ENCODE data around the gene EXOSC9.

Gene EXOSC9

GRCh38 chr4:121789455-121789854 lies 11.7 kb upstream of the EXOSC9 start:
- no peak for DNase-seq (ENCODE audit: low spot score)

- DNase-seq (ENCODE audit: low spot score): no peak
Observed at GRCh38 chr4:121789960-121790829, 10.9 kb upstream of the EXOSC9 start.

- no peak for DNase-seq (ENCODE audit: low spot score)
Observed at GRCh38 chr4:121790976-121791375, 10.1 kb upstream of the EXOSC9 start.

GRCh38 chr4:121791481-121791880 lies 9.6 kb upstream of the EXOSC9 start:
- DNase-seq (ENCODE audit: low spot score): no peak

- DNase-seq (ENCODE audit: low spot score): no peak
Observed at GRCh38 chr4:121792966-121793365, 8.2 kb upstream of the EXOSC9 start.

GRCh38 chr4:121794505-121795188 lies 6.5 kb upstream of the EXOSC9 start:
- DNase-seq (ENCODE audit: low spot score): no peak

GRCh38 chr4:121796283-121796682 lies 4.8 kb upstream of the EXOSC9 start:
- no peak for DNase-seq (ENCODE audit: low spot score)

GRCh38 chr4:121799208-121799823 lies 1.8 kb upstream of the EXOSC9 start:
- DNase-seq (ENCODE audit: low spot score): no peak

GRCh38 chr4:121799867-121800501 lies 1.1 kb upstream of the EXOSC9 start:
- DNase-seq (ENCODE audit: low spot score): no peak

- no peak for DNase-seq (ENCODE audit: low spot score)
Observed at GRCh38 chr4:121800638-121800960, 524 bp upstream of the EXOSC9 start.

- no peak for DNase-seq (ENCODE audit: low spot score)
Observed at GRCh38 chr4:121801715-121802075, 572 bp downstream of the EXOSC9 start.

GRCh38 chr4:121806411-121806810 lies 5.3 kb downstream of the EXOSC9 start:
- DNase-seq (ENCODE audit: low spot score): no peak

- no peak for DNase-seq (ENCODE audit: low spot score)
Observed at GRCh38 chr4:121811122-121811521, 10.0 kb downstream of the EXOSC9 start.

GRCh38 chr4:121814756-121815155 lies 13.6 kb downstream of the EXOSC9 start:
- DNase-seq (ENCODE audit: low spot score): no peak

- DNase-seq (ENCODE audit: low spot score): no peak
Observed at GRCh38 chr4:121817006-121817405, 15.9 kb downstream of the EXOSC9 start.

- no peak for DNase-seq (ENCODE audit: low spot score)
Observed at GRCh38 chr4:121817701-121818100, 16.6 kb downstream of the EXOSC9 start.

GRCh38 chr4:121818215-121818614 lies 17.1 kb downstream of the EXOSC9 start:
- DNase-seq (ENCODE audit: low spot score): no peak

GRCh38 chr4:121819216-121819965 lies 18.3 kb downstream of the EXOSC9 start:
- DNase-seq (ENCODE audit: low spot score): no peak

GRCh38 chr4:121822047-121822446 lies 20.9 kb downstream of the EXOSC9 start:
- DNase-seq (ENCODE audit: low spot score): no peak

- DNase-seq (ENCODE audit: low spot score): peak; percentile 66
Observed at GRCh38 chr4:121822796-121823504, 21.8 kb downstream of the EXOSC9 start.

GRCh38 chr4:121823505-121824170 lies 22.5 kb downstream of the EXOSC9 start, which contains the start of gene CCNA2:
TSS of gene CCNA2 (minus strand) at chr4:121823883. CDS start at chr4:121823628, 255 bp downstream.
- DNase-seq (ENCODE audit: low spot score): peak; percentile 98

All from activated CD4-positive, alpha-beta T cell treated with anti-CD3 and anti-CD28 coated beads, Interleukin-2, Interleukin-4, amounts not matched to agents 100 ng/mL and 50 ng/mL, durations not matched to agents 16 hours and 8 hours (primary cell).